CD4-positive, alpha-beta T cell (primary cell): ENCODE results near the gene TIMM23. TPM values are rescaled to one million over a fixed set of nuclear protein-coding genes. Genes with fewer than 3 reads are reported as not detected.

Source experiments
- ATAC-seq: fragments of 200-7000 bp; cut with Tn5 transposase; one replicate; pipeline ENCODE4 v1.10.0; 2022; ENCODE audit warnings: mild to moderate bottlenecking; ENCODE audit not compliant: poor library complexity
- CTCF ChIA-PET: fragments of 350-600 bp; sonication (Branson Sonifier 250); formaldehyde crosslinking; loops from one replicate; lab custom pipeline; 2021; ENCODE audit warnings: antibody characterized with exemption, inconsistent platforms; lab: Charles Lee
- POLR2A ChIA-PET: fragments of 350-600 bp; sonication (Branson Sonifier 250); formaldehyde crosslinking; loops from one replicate; lab custom pipeline; 2021; ENCODE audit warnings: antibody characterized with exemption, inconsistent platforms; lab: Charles Lee
- DNase-seq, 14 experiments: peaks; one replicate each; pipeline ENCODE4 v3.0.0-alpha.2; 2013 to 2020; ENCODE audit warnings: mixed read lengths in 2 of 14
- H3K27ac ChIP-seq, 2 donors: one replicate each; pipeline versions ENCODE4 v1.5.1 to v1.7.0; 2013; ENCODE audit warnings: low read length in 2 of 2, low read depth in 1 of 2, mild to moderate bottlenecking in 1 of 2
- H3K27me3 ChIP-seq, 2 experiments: 1 replicate in 1 of 2; 2 replicates in 1 of 2; pipeline versions ENCODE4 v1.6.1 to v1.7.0; 2013; ENCODE audit warnings: low read length in 2 of 2, control low read depth in 1 of 2, mild to moderate bottlenecking in 1 of 2, moderate library complexity in 1 of 2; ENCODE audit not compliant: insufficient read depth in 2 of 2, control insufficient read depth in 1 of 2
- H3K36me3 ChIP-seq: one replicate; pipeline ENCODE4 v1.6.1; 2013; ENCODE audit warnings: low read length, control low read depth; ENCODE audit not compliant: insufficient read depth
- H3K4me1 ChIP-seq: one replicate; pipeline ENCODE4 v1.6.1; 2013; ENCODE audit warnings: low read length, control low read depth; ENCODE audit not compliant: insufficient read depth
- H3K4me3 ChIP-seq: one replicate; pipeline ENCODE4 v1.5.1; 2013; ENCODE audit warnings: mild to moderate bottlenecking, low read length, moderate library complexity
- H3K9me3 ChIP-seq, 2 experiments: 1 replicate in 1 of 2; 2 replicates in 1 of 2; pipeline versions ENCODE4 v1.6.1 to v1.7.0; 2013; ENCODE audit warnings: low read length in 2 of 2, mild to moderate bottlenecking in 2 of 2, control low read depth in 1 of 2, moderate library complexity in 1 of 2; ENCODE audit not compliant: control insufficient read depth in 1 of 2, insufficient read depth in 1 of 2
- H3K27ac Mint-ChIP-seq: one replicate; pipeline ENCODE4 v1.8.0; 2020; ENCODE audit warnings: mixed read lengths
- H3K27me3 Mint-ChIP-seq: one replicate; pipeline ENCODE4 v1.8.0; 2021; ENCODE audit warnings: mixed read lengths
- H3K36me3 Mint-ChIP-seq: one replicate; pipeline ENCODE4 v1.8.0; 2021; ENCODE audit warnings: low read depth, mixed read lengths
- H3K4me1 Mint-ChIP-seq: one replicate; pipeline ENCODE4 v1.8.0; 2021; ENCODE audit warnings: low read depth, mixed read lengths
- H3K4me3 Mint-ChIP-seq: one replicate; pipeline ENCODE4 v1.8.0; 2020; ENCODE audit warnings: mild to moderate bottlenecking, mixed read lengths
- H3K9me3 Mint-ChIP-seq: one replicate; pipeline ENCODE4 v1.8.0; 2020; ENCODE audit warnings: mixed read lengths
- intact Hi-C, 2 experiments: fragments of 100-400 bp; cut with DNase I in 1 of 2; cut with micrococcal nuclease in 1 of 2; formaldehyde crosslinking; loops; one replicate each; pipeline versions ENCODE4 v1.15.1 to v1.9.0; 2023 to 2025; cut with DNase I, micrococcal nuclease
- total RNA-seq, 174 experiments: library from RNA in 2 of 174; stranded (reverse) in 2 of 174; gene quantifications; one replicate each; pipeline ENCODE4 v1.2.3 and lab custom pipeline; 2021 to 2026
- TF ChIP-seq, protein P1 (sequence below): fragments of 200-600 bp; IDR thresholded peaks from one replicate; pipeline ENCODE4 v1.8.0; 2022; ENCODE audit warnings: antibody characterized with exemption, mild to moderate bottlenecking

The TIMM23 gene
- total RNA-seq, 2 experiments from 2014 or later: 32.2 to 32.9 TPM

DNA sequence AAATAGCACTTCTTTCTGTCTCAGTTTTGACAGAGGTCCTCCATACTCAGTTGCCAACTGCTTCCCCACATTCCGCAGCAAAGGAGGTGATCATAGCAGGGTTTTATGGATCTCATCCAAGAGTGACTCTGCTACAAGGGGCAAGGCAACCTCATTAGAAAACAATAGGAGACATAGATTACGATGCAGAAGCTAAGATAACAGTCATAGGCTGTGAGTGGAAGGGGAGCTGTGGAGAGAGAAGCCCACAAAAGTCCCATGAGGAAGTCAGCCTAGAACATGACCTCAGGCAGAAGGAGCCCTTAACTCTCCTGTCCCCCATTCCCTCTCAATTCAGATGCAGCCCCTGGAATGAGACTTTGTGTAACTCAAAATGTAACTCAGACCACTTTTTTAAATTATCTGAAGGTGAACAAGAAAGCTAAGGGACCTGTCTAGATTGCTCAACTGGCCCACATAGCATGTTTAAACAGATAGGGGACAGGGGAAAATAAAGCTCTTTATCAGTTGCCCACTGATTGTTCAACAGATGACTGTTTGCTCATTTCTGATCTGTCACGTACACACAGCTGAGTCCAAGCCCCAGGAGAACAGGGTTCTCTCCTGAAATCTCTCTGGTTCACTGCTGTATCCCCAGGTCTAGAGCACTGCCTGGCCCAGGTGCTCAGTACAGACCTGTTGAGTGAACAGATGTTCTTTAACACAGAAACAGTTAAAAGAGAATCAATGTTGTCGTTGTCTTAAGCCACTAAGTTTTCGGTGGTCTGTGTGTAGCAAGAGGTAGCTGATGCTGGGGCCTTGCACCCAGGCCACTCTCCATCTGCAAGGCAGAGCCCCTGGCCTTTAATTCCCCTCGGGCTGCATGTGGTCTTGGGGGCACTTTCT lies 59.6 kb downstream of the TIMM23 start:
- H3K4me1 Mint-ChIP-seq: peaks cover 40% of the 10 kb centered on the region
- POLR2A ChIA-PET: no interaction called here
- H3K9me3 ChIP-seq: no peaks in the 10 kb centered on the region
- peaks cover 26% of the 10 kb centered on the region for H3K36me3 Mint-ChIP-seq
- peak overlapping the region; percentile 83 for H3K4me3 Mint-ChIP-seq
- H3K4me3 ChIP-seq: no peak overlapping the region
- no peak overlapping the region for H3K27ac Mint-ChIP-seq
- CTCF ChIA-PET: no interaction called here
- H3K27me3 ChIP-seq: no peaks in the 10 kb centered on the region
- H3K4me1 ChIP-seq: peaks cover 34% of the 10 kb centered on the region
- H3K27me3 Mint-ChIP-seq: no peaks in the 10 kb centered on the region
- no peaks in the 10 kb centered on the region for H3K9me3 Mint-ChIP-seq
- TF ChIP-seq, protein P1, sequence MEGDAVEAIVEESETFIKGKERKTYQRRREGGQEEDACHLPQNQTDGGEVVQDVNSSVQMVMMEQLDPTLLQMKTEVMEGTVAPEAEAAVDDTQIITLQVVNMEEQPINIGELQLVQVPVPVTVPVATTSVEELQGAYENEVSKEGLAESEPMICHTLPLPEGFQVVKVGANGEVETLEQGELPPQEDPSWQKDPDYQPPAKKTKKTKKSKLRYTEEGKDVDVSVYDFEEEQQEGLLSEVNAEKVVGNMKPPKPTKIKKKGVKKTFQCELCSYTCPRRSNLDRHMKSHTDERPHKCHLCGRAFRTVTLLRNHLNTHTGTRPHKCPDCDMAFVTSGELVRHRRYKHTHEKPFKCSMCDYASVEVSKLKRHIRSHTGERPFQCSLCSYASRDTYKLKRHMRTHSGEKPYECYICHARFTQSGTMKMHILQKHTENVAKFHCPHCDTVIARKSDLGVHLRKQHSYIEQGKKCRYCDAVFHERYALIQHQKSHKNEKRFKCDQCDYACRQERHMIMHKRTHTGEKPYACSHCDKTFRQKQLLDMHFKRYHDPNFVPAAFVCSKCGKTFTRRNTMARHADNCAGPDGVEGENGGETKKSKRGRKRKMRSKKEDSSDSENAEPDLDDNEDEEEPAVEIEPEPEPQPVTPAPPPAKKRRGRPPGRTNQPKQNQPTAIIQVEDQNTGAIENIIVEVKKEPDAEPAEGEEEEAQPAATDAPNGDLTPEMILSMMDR: no peak
- no peak overlapping the region for H3K27ac ChIP-seq
- ATAC-seq (no peak), DNase-seq (no peak)
- intact Hi-C loops: loop anchor here (2.0 to 10.0 kb wide), 5 partner anchors 59 to 797 kb away; partner anchors contain the start of gene TIMM23 (in 1 of the 2)
- peaks cover 4% of the 10 kb centered on the region for H3K36me3 ChIP-seq

DNA sequence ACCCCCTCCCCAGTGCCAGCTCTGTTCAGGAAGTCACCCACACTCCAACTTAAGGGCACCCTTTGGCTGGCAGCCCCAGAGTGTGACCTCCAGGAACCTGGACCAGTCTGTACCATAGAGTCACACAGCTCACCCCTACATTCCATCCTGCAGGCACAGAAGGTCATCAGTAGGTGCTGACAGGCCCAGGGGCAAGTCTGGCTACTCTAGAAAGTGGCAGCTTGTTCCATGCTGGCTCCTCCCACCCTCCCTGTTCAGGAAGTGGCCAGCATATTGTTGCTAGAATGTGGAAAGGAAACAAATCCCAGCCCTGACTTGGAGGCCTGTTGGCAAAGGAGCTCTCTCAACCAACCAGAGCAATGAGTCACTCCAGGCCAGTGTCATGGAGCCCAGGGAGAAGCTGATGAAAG lies 61.3 kb downstream of the TIMM23 start:
- Histone ChIP-seq H3K4me1 (peaks cover 21% of the 10 kb centered on the region), H3K4me3 (no peak overlapping the region), H3K27me3 (no peaks in the 10 kb centered on the region), H3K36me3 (no peaks in the 10 kb centered on the region), H3K27ac (no peak overlapping the region), H3K9me3 (no peaks in the 10 kb centered on the region)
- TF ChIP-seq, protein P1: no peak
- Mint-ChIP-seq H3K4me1 (peaks cover 25% of the 10 kb centered on the region), H3K27ac (no peak overlapping the region), H3K36me3 (peaks cover 15% of the 10 kb centered on the region), H3K27me3 (no peaks in the 10 kb centered on the region), H3K9me3 (no peaks in the 10 kb centered on the region), H3K4me3 (no peak overlapping the region)
- DNase-seq: no peak
- intact Hi-C loops: loop anchor here (2.0 to 10.0 kb wide), 4 partner anchors 57 to 799 kb away; partner anchors contain the start of gene TIMM23 (in 1 of the 2)
- no peak for ATAC-seq
- ChIA-PET CTCF (no interaction called here), POLR2A (no interaction called here)

DNA sequence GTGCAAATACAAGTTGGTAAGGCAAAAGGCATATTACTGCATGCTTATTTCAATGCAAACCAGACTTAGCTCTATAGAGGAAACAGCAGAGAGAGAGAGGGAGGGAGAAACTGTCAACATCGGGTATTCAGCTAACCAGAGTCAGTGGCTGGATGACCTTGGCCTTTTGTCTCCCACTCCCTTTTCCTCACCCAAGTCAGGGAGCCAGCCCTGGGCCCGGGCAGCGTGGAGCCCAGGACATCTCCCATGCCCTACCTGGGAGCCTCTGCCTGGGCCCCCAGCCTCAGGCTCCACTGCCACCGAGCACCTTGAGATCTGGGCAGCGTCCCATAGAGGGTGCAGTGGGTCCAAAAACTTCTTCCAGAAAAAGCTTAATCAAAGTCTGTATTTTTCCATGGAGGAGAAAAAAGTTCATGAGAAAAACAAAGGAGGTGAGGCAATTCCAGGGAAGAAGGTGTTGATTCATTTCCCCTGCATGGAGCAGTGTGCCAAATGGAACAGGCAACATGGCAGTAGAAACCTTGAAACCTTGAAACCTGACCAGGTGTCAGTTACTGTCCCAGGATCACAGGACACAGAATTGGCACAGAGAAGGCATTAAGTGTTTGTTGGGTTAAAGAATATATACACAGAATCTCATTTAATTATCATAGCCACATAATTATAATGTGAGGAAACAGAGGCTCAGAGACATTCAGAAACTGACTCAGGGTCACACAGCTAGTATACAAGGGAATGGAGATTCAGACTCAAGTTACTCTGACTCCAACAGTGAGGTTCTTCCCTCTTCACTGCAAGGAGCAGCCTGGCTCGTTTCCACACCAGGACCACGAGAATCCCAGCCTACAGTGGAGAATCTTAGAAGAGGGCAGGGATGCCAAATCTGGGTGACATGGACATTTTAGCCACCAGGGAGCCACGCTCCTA lies 63.9 kb downstream of the TIMM23 start:
- Histone ChIP-seq H3K27ac (no peak overlapping the region), H3K4me3 (no peak overlapping the region), H3K9me3 (no peaks in the 10 kb centered on the region), H3K4me1 (no peaks in the 10 kb centered on the region), H3K36me3 (no peaks in the 10 kb centered on the region), H3K27me3 (no peaks in the 10 kb centered on the region)
- DNase-seq (no peak), ATAC-seq (no peak)
- no peaks in the 10 kb centered on the region for H3K36me3 Mint-ChIP-seq
- TF ChIP-seq, protein P1: no peak
- no peak overlapping the region for H3K27ac Mint-ChIP-seq
- intact Hi-C loops: loop anchor here (10.0 kb wide), 2 partner anchors 219 to 801 kb away; no protein-coding TSS in a partner anchor
- no peaks in the 10 kb centered on the region for H3K9me3 Mint-ChIP-seq
- H3K27me3 Mint-ChIP-seq: no peaks in the 10 kb centered on the region
- peaks cover 4% of the 10 kb centered on the region for H3K4me1 Mint-ChIP-seq
- ChIA-PET CTCF (no interaction called here), POLR2A (no interaction called here)
- H3K4me3 Mint-ChIP-seq: no peak overlapping the region
